H9 (cell line): ENCODE results near the gene GAMT. TPM values are rescaled to one million over a fixed set of nuclear protein-coding genes. Genes with fewer than 3 reads are reported as not detected.
A peak's percentile ranks its signal among the peaks of the same experiment; 100 is the strongest.

ENCODE experiments used
- DNase-seq: peaks from one replicate; pipeline ENCODE4 v3.0.0-alpha.2; 2017
- H2AFZ ChIP-seq: one replicate; pipeline ENCODE4 v1.6.1; 2013; ENCODE audit warnings: mild to moderate bottlenecking, low read length, control low read depth, moderate library complexity
- H2AK5ac ChIP-seq: 2 replicates; pipeline ENCODE4 v1.6.1; 2013; ENCODE audit warnings: low read length, control low read depth, mixed read lengths; ENCODE audit not compliant: insufficient read length
- H2BK120ac ChIP-seq: one replicate; pipeline ENCODE4 v1.6.1; 2013; ENCODE audit warnings: low read depth, mild to moderate bottlenecking, low read length, control low read depth, inconsistent platforms; ENCODE audit not compliant: poor library complexity, severe bottlenecking
- H2BK12ac ChIP-seq: 2 replicates; pipeline ENCODE4 v1.6.1; 2013; ENCODE audit warnings: low read length, control low read depth, mixed read lengths, low read depth; ENCODE audit not compliant: insufficient read length
- H2BK15ac ChIP-seq: 2 replicates; pipeline ENCODE4 v1.6.1; 2013; ENCODE audit warnings: low read depth, low read length, control low read depth
- H2BK20ac ChIP-seq: one replicate; pipeline ENCODE4 v1.6.1; 2013; ENCODE audit warnings: low read depth, mild to moderate bottlenecking, low read length, control low read depth, inconsistent platforms; ENCODE audit not compliant: poor library complexity, severe bottlenecking
- H2BK5ac ChIP-seq: 2 replicates; pipeline ENCODE4 v1.6.1; 2013; ENCODE audit warnings: low read length, control low read depth, mixed read lengths; ENCODE audit not compliant: insufficient read length
- H3K14ac ChIP-seq: 2 replicates; pipeline ENCODE4 v1.6.1; 2013; ENCODE audit warnings: low read length, control low read depth; ENCODE audit not compliant: insufficient read depth
- H3K18ac ChIP-seq: 2 replicates; pipeline ENCODE4 v1.6.1; 2013; ENCODE audit warnings: low read depth, mild to moderate bottlenecking, mixed read lengths, low read length, control low read depth; ENCODE audit not compliant: insufficient read length
- H3K23ac ChIP-seq: 2 replicates; pipeline ENCODE4 v1.6.1; 2013; ENCODE audit warnings: low read length, control low read depth, mixed read lengths, low read depth; ENCODE audit not compliant: insufficient read length
- H3K23me2 ChIP-seq: 2 replicates; pipeline ENCODE4 v1.6.1; 2013; ENCODE audit warnings: low read depth, mild to moderate bottlenecking, mixed read lengths, low read length, control low read depth; ENCODE audit not compliant: insufficient read length, poor library complexity, severe bottlenecking
- H3K27ac ChIP-seq: 2 replicates; pipeline ENCODE4 v1.5.1; 2013; ENCODE audit warnings: low read length, control low read depth, mixed read lengths, low read depth; ENCODE audit not compliant: insufficient read length
- H3K27me3 ChIP-seq: 2 replicates; pipeline ENCODE4 v1.6.1; 2013; ENCODE audit warnings: low read length, control low read depth, inconsistent platforms; ENCODE audit not compliant: insufficient read depth
- H3K4ac ChIP-seq: 2 replicates; pipeline ENCODE4 v1.6.1; 2013; ENCODE audit warnings: low read depth, mild to moderate bottlenecking, control low read depth, inconsistent platforms, low read length, moderate library complexity
- H3K4me1 ChIP-seq: 2 replicates; pipeline ENCODE4 v1.6.1; 2013; ENCODE audit warnings: low read length, control low read depth, inconsistent platforms; ENCODE audit not compliant: insufficient read depth
- H3K4me2 ChIP-seq: 2 replicates; pipeline ENCODE4 v1.6.1; 2013; ENCODE audit warnings: low read length, control low read depth, mixed read lengths; ENCODE audit not compliant: insufficient read length, insufficient read depth
- H3K56ac ChIP-seq: 2 replicates; pipeline ENCODE4 v1.6.1; 2013; ENCODE audit warnings: low read depth, mild to moderate bottlenecking, mixed read lengths, low read length, control low read depth; ENCODE audit not compliant: insufficient read length
- H3K79me1 ChIP-seq: 2 replicates; pipeline ENCODE4 v1.6.1; 2013; ENCODE audit warnings: low read depth, mild to moderate bottlenecking, moderate library complexity, low read length, control low read depth, inconsistent platforms; ENCODE audit not compliant: insufficient read depth, poor library complexity, severe bottlenecking
- H3K79me2 ChIP-seq: 2 replicates; pipeline ENCODE4 v1.6.1; 2013; ENCODE audit warnings: low read length, control low read depth, inconsistent platforms; ENCODE audit not compliant: insufficient read depth
- H3K9ac ChIP-seq: 2 replicates; pipeline ENCODE4 v1.6.1; 2013; ENCODE audit warnings: low read length, control low read depth, mixed read lengths; ENCODE audit not compliant: insufficient read length; ENCODE audit errors: extremely low read depth
- H3K9me3 ChIP-seq: one replicate; pipeline ENCODE4 v1.6.1; 2013; ENCODE audit warnings: low read depth, low read length, inconsistent platforms; ENCODE audit not compliant: control insufficient read depth
- H3T11ph ChIP-seq: one replicate; pipeline ENCODE4 v1.6.1; 2013; ENCODE audit warnings: mild to moderate bottlenecking, low read length, control low read depth, inconsistent platforms
- H4K20me1 ChIP-seq: one replicate; pipeline ENCODE4 v1.6.1; 2013; ENCODE audit not compliant: control insufficient read depth, insufficient read length, insufficient read depth
- H4K5ac ChIP-seq: 2 replicates; pipeline ENCODE4 v1.6.1; 2013; ENCODE audit warnings: low read depth, mild to moderate bottlenecking, mixed read lengths, low read length, control low read depth; ENCODE audit not compliant: insufficient read length
- H4K8ac ChIP-seq: replicated peaks from 2 replicates; pipeline ENCODE4 v1.6.1; 2013; ENCODE audit warnings: low read length, control low read depth, mixed read lengths, low read depth; ENCODE audit not compliant: insufficient read length
- H4K91ac ChIP-seq: 2 replicates; pipeline ENCODE4 v1.6.1; 2013; ENCODE audit warnings: low read depth, mild to moderate bottlenecking, moderate library complexity, mixed read lengths, low read length, control low read depth; ENCODE audit not compliant: insufficient read length
- H3K27ac Mint-ChIP-seq, 3 experiments: 2 replicates in 2 of 3; 3 replicates in 1 of 3; pipeline ENCODE4 v1.8.0; 2020 to 2021; ENCODE audit warnings: mixed read lengths in 3 of 3, mild to moderate bottlenecking in 1 of 3, moderate library complexity in 1 of 3
- H3K27me3 Mint-ChIP-seq: 2 replicates; pipeline ENCODE4 v1.8.0; 2021; ENCODE audit warnings: low read depth, mild to moderate bottlenecking, moderate library complexity, mixed read lengths
- H3K36me3 Mint-ChIP-seq, 3 experiments: 2 replicates in 2 of 3; 3 replicates in 1 of 3; pipeline ENCODE4 v1.8.0; 2020 to 2021; ENCODE audit warnings: low read depth in 3 of 3, mixed read lengths in 3 of 3; ENCODE audit not compliant: insufficient read depth in 1 of 3
- H3K4me1 Mint-ChIP-seq, 2 experiments: 2 replicates each; pipeline ENCODE4 v1.8.0; 2020; ENCODE audit warnings: mixed read lengths in 2 of 2
- H3K4me3 Mint-ChIP-seq, 2 experiments: 2 replicates in 1 of 2; 3 replicates in 1 of 2; pipeline ENCODE4 v1.8.0; 2020 to 2021; ENCODE audit warnings: mild to moderate bottlenecking in 2 of 2, mixed read lengths in 2 of 2, moderate library complexity in 1 of 2
- H3K9me3 Mint-ChIP-seq, 2 experiments: 2 replicates in 1 of 2; 3 replicates in 1 of 2; pipeline ENCODE4 v1.8.0; 2020; ENCODE audit warnings: mild to moderate bottlenecking in 2 of 2, mixed read lengths in 2 of 2, moderate library complexity in 1 of 2
- WGBS: extraction: QIAGEN DNeasy Blood & Tissue Kit; methylation state at CpG from one replicate; pipeline ENCODE4 v1.1.7; 2013; ENCODE audit warnings: missing lambda C conversion rate, low lambda C conversion rate, mixed read lengths; ENCODE audit not compliant: insufficient read length; ENCODE audit errors: extremely low coverage; 5-methylcytosine and 5-hydroxymethylcytosine counted together
- total RNA-seq: library from RNA; stranded (reverse); gene quantifications from 2 replicates; pipeline ENCODE4 v1.2.1, GENCODE V29; 2021
- TF ChIP-seq, protein P1 (sequence below): fragments of 200-600 bp; sonication (generic); conservative IDR thresholded peaks from 3 replicates; pipeline ENCODE4 v1.8.0; 2021; ENCODE audit warnings: antibody characterized with exemption, mild to moderate bottlenecking

Gene GAMT
- total RNA-seq, 1 experiment from 2014 or later = 26.6 TPM

DNA sequence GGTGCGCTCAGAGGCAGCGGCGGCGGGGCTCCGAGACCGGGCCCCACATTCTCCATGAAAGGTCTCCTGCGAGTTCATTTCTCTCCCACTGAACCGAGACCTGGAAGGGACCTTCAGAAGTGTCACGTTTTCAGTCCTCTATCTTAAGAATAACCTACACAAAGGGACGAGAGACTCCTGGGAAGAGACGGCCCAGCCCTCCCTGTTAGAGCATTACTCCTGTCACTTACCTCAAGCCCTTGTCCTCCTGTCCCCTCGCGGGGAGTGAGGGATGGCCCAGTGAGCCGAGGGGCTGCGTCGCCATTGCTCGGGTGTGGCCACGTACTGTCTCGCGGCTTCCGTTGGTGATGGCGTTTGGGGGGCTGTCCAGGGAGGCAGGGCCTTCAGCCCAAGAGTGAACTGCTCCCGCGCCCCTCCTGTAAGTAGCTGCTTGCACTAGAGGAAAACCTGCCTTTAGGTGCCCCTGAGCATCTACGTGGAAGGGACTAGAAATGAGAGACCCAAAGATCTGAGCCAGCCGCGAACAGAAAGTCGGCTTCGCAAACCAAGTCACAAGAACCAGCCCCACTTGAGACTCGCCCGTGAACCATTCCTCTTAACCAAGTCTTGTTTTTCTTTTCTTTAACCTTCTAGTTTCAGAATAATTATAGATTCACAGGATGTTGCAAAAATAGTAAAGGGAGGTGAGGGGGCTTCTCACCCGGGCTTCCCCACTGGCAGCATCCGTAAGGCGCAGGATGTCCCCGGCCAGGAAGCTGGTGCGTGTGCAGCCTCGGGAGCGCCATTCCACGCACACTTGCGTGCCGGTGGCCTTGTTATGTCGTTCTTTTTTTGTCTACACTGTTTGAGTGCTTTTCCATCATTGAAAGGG lies 38.7 kb downstream of the GAMT start:
- no peak overlapping the region for H2BK15ac ChIP-seq
- H3K4me1 ChIP-seq = no peaks in the 10 kb centered on the region
- H3K4ac ChIP-seq = no peak overlapping the region
- H2AFZ ChIP-seq = no peak overlapping the region
- no peaks in the 10 kb centered on the region for H3K79me1 ChIP-seq
- no peak overlapping the region for H3T11ph ChIP-seq
- H4K5ac ChIP-seq = no peak overlapping the region
- TF ChIP-seq, protein P1, sequence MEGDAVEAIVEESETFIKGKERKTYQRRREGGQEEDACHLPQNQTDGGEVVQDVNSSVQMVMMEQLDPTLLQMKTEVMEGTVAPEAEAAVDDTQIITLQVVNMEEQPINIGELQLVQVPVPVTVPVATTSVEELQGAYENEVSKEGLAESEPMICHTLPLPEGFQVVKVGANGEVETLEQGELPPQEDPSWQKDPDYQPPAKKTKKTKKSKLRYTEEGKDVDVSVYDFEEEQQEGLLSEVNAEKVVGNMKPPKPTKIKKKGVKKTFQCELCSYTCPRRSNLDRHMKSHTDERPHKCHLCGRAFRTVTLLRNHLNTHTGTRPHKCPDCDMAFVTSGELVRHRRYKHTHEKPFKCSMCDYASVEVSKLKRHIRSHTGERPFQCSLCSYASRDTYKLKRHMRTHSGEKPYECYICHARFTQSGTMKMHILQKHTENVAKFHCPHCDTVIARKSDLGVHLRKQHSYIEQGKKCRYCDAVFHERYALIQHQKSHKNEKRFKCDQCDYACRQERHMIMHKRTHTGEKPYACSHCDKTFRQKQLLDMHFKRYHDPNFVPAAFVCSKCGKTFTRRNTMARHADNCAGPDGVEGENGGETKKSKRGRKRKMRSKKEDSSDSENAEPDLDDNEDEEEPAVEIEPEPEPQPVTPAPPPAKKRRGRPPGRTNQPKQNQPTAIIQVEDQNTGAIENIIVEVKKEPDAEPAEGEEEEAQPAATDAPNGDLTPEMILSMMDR = no peak
- H3K9me3 ChIP-seq = no peaks in the 10 kb centered on the region
- H3K14ac ChIP-seq = no peak overlapping the region
- no peak for DNase-seq
- H3K9ac ChIP-seq = no peak overlapping the region
- H3K23ac ChIP-seq = no peak overlapping the region
- no peak overlapping the region for H2BK120ac ChIP-seq
- H3K27ac ChIP-seq = no peak overlapping the region
- no peak overlapping the region for H2AK5ac ChIP-seq
- H3K79me2 ChIP-seq = no peaks in the 10 kb centered on the region
- no CpG with 5 or more reads among the region's 42 CpGs for WGBS
- H3K23me2 ChIP-seq = peaks cover 7% of the 10 kb centered on the region
- 0 out of 7 replicates have a peak overlapping the region, but pooled peaks of 1 of the 3 experiments have one; percentile 27 for H3K27ac Mint-ChIP-seq
- no peaks in the 10 kb centered on the region for H3K9me3 Mint-ChIP-seq
- H3K4me3 Mint-ChIP-seq = no peak overlapping the region; a peak in 1 of 5 replicates
- no peak overlapping the region for H3K18ac ChIP-seq
- no peak overlapping the region for H3K56ac ChIP-seq
- H3K27me3 ChIP-seq = no peaks in the 10 kb centered on the region
- no peak overlapping the region for H3K4me2 ChIP-seq
- H2BK5ac ChIP-seq = no peak overlapping the region
- peaks cover 31 to 41% of the 10 kb centered on the region in 2 experiments for H3K4me1 Mint-ChIP-seq
- H4K20me1 ChIP-seq = peaks cover 2% of the 10 kb centered on the region
- H3K27me3 Mint-ChIP-seq = no peaks in the 10 kb centered on the region
- no peak overlapping the region for H2BK12ac ChIP-seq
- no peak overlapping the region for H4K91ac ChIP-seq
- H3K36me3 Mint-ChIP-seq = peaks cover 29 to 95% (median 87%) of the 10 kb centered on the region in 3 experiments
- no peak overlapping the region for H2BK20ac ChIP-seq
- no peak overlapping the region for H4K8ac ChIP-seq
